Measurements from ENCODE around the gene ZNF570. TPM values are rescaled to one million over a fixed set of nuclear protein-coding genes. Genes with fewer than 3 reads are reported as not detected.
A peak's percentile ranks its signal among the peaks of the same experiment; 100 is the strongest.

Gene ZNF570
- total and polyA plus RNA-seq, 9 of the 15 experiments (the other 6 are each of a cell fraction or from before 2014, with no cell fraction given), result 0.09 to 0.95 (median 0.38) TPM

- no peak for DNase-seq (ENCODE audit: extremely low read depth in 1 of 4, low spot score in 3 of 4)
- Histone ChIP-seq H3K4me3 (no peak overlapping the region), H3K4me2 (ENCODE audit: insufficient read depth, low read length) (no peak overlapping the region), H3K79me2 (ENCODE audit: control insufficient read depth, insufficient read depth, low read length) (no peaks in the 10 kb centered on the region), H4K20me1 (replicated peaks; ENCODE audit: control insufficient read depth, insufficient read depth, low read length) (no peaks in the 10 kb centered on the region), H3K27ac (ENCODE audit: extremely low read depth, low read depth, low read length) (no peak overlapping the region), H3K9me3 (replicated peaks; ENCODE audit: control insufficient read depth, insufficient read depth, low read depth, low read length) (no peaks in the 10 kb centered on the region), H3K9me1 (ENCODE audit: control insufficient read depth, insufficient read depth, low read length) (no peaks in the 10 kb centered on the region), H3K4me1 (replicated peaks in 1 of 2; ENCODE audit: control insufficient read depth in 2 of 2, insufficient read depth in 2 of 2, low read length in 2 of 2) (no peaks in the 10 kb centered on the region), H2AFZ (ENCODE audit: low read depth, low read length) (no peak overlapping the region), H3K27me3 (ENCODE audit: control insufficient read depth in 2 of 2, insufficient read depth in 2 of 2, low read length in 2 of 2) (no peaks in the 10 kb centered on the region), H3K9ac (ENCODE audit: insufficient read depth in 1 of 2, low read depth in 2 of 2, low read length in 2 of 2) (no peak overlapping the region), H3K36me3 (ENCODE audit: control insufficient read depth, insufficient read depth, low read length) (no peaks in the 10 kb centered on the region)
- no peak for FAIRE-seq
- TF ChIP-seq ZNF518B (CRISPR knock-in tag; IDR thresholded peaks at IDR 0.05) (no peak), FOSL1 (tag; conservative IDR thresholded peaks at IDR 0.05) (peak; percentile 39; the same call in 1 of the 2 replicates)
- intact Hi-C loops (cut with micrococcal nuclease), result no loop called here
- in situ Hi-C loops (cut with MboI), result loop anchor here (5.0 kb wide), 1 partner anchor 52 kb away; no protein-coding TSS in a partner anchor
- 0% methylated on average over 2 of the region's 2 CpGs for WGBS (ENCODE audit: insufficient coverage, low coverage, missing lambda C conversion rate)
- ChIA-PET POLR2A (no interaction called here), CTCF (ENCODE audit: low intra/inter-chr PET ratio) (no interaction called here)
- ATAC-seq, result no peak
- BruUV-seq (replicated peaks), result no TSS peak
Measured at GRCh38 chr19:37519890-37520289, 50.7 kb downstream of the ZNF570 start.
